ENCODE results near the gene SKI. TPM values are rescaled to one million over a fixed set of nuclear protein-coding genes. Genes with fewer than 3 reads are reported as not detected.
"Not testable (repeated sequence)": the region's sequence is repeated elsewhere in the genome, so short reads cannot be mapped to it uniquely, and the experiment has no call there.

The SKI gene
- total RNA-seq, 1 donor from 2014 or later: 13.5 TPM

- DNase-seq (ENCODE audit: low read depth): no peak
- no peak for TF ChIP-seq CTCF (conservative IDR thresholded peaks at IDR 0.05; ENCODE audit: low read depth, low read length)
- H3K4me3 ChIP-seq (ENCODE audit: low read depth, low read length): no peak overlapping the region
Observed at GRCh38 chr1:2328676-2329455, 100.7 kb downstream of the SKI start.

- DNase-seq (ENCODE audit: low read depth): no peak
- H3K4me3 ChIP-seq (ENCODE audit: low read depth, low read length): no peak overlapping the region
- no peak for TF ChIP-seq CTCF (conservative IDR thresholded peaks at IDR 0.05; ENCODE audit: low read depth, low read length)
Observed at GRCh38 chr1:2330035-2330434, 101.9 kb downstream of the SKI start.

GRCh38 chr1:2330519-2331199, 102.5 kb downstream of the SKI start:
- no peak overlapping the region for H3K4me3 ChIP-seq (ENCODE audit: low read depth, low read length)
- DNase-seq (ENCODE audit: low read depth): no peak
- TF ChIP-seq CTCF (conservative IDR thresholded peaks at IDR 0.05; ENCODE audit: low read depth, low read length): no peak

GRCh38 chr1:2331200-2331544, 103.1 kb downstream of the SKI start:
- no peak for DNase-seq (ENCODE audit: low read depth)
- no peak for TF ChIP-seq CTCF (conservative IDR thresholded peaks at IDR 0.05; ENCODE audit: low read depth, low read length)
- H3K4me3 ChIP-seq (ENCODE audit: low read depth, low read length): no peak overlapping the region

GRCh38 chr1:2331580-2331979, 103.5 kb downstream of the SKI start:
- not testable (repeated sequence) for H3K4me3 ChIP-seq (ENCODE audit: low read depth, low read length); DNase-seq (ENCODE audit: low read depth)

GRCh38 chr1:2334366-2334765, 106.2 kb downstream of the SKI start:
- DNase-seq (ENCODE audit: low read depth): no peak
- no peak overlapping the region for H3K4me3 ChIP-seq (ENCODE audit: low read depth, low read length)
- TF ChIP-seq CTCF (conservative IDR thresholded peaks at IDR 0.05; ENCODE audit: low read depth, low read length): no peak

- H3K4me3 ChIP-seq (ENCODE audit: low read depth, low read length): no peak overlapping the region
- DNase-seq (ENCODE audit: low read depth): no peak
- TF ChIP-seq CTCF (conservative IDR thresholded peaks at IDR 0.05; ENCODE audit: low read depth, low read length): no peak
Observed at GRCh38 chr1:2334883-2335534, 106.9 kb downstream of the SKI start.

All from epithelial cell of proximal tubule (primary cell).